H1 (cell line): Measurements from ENCODE around the gene NECTIN1. TPM values are rescaled to one million over a fixed set of nuclear protein-coding genes. Genes with fewer than 3 reads are reported as not detected.

Experiments
- CTCF ChIA-PET: fragments of 300-600 bp; sonication (Branson Sonifier 250); formaldehyde crosslinking; loops from one replicate; lab custom pipeline; 2021; ENCODE audit not compliant: partially characterized antibody; lab: Charles Lee
- POLR2A ChIA-PET: fragments of 300-600 bp; sonication (Branson Sonifier 250); formaldehyde crosslinking; loops from one replicate; lab custom pipeline; 2021; ENCODE audit warnings: inconsistent platforms; ENCODE audit not compliant: partially characterized antibody; lab: Charles Lee
- DNase-seq, 2 experiments: peaks; one replicate each; pipeline versions ENCODE4 v3.0.0 to v3.0.0-alpha.2; 2010 to 2022; ENCODE audit warnings: low spot score in 2 of 2, low read depth in 1 of 2, mixed read lengths in 1 of 2
- FAIRE-seq: peaks from 2 replicates; lab custom pipeline; 2011; peaks lifted over from hg19 to GRCh38; lab: Jason Lieb, UNC
- H2AFZ ChIP-seq: 2 replicates; pipeline ENCODE4 v1.8.1; 2012; ENCODE audit warnings: low read length, inconsistent platforms
- H2AK5ac ChIP-seq: 2 replicates; pipeline ENCODE4 v1.6.1; 2013; ENCODE audit warnings: low read depth, low read length
- H2BK120ac ChIP-seq: replicated peaks from 2 replicates; pipeline ENCODE3; 2013; ENCODE audit warnings: low read depth, low read length, inconsistent platforms
- H2BK12ac ChIP-seq: 2 replicates; pipeline ENCODE4 v1.6.1; 2013; ENCODE audit warnings: low read depth, low read length
- H2BK15ac ChIP-seq: 2 replicates; pipeline ENCODE4 v1.6.1; 2013; ENCODE audit warnings: low read length
- H2BK20ac ChIP-seq: 2 replicates; pipeline ENCODE4 v1.6.1; 2013; ENCODE audit warnings: low read length
- H2BK5ac ChIP-seq: 2 replicates; pipeline ENCODE4 v1.6.1; 2013; ENCODE audit warnings: low read depth, low read length
- H3K14ac ChIP-seq: 2 replicates; pipeline ENCODE4 v1.6.1; 2013; ENCODE audit warnings: inconsistent platforms; ENCODE audit not compliant: insufficient read length
- H3K18ac ChIP-seq: 2 replicates; pipeline ENCODE4 v1.6.1; 2013; ENCODE audit warnings: low read length; ENCODE audit errors: extremely low read depth
- H3K23ac ChIP-seq: 2 replicates; pipeline ENCODE4 v1.6.1; 2013; ENCODE audit warnings: inconsistent platforms; ENCODE audit not compliant: insufficient read length
- H3K23me2 ChIP-seq: 2 replicates; pipeline ENCODE4 v1.6.1; 2013; ENCODE audit warnings: low read depth, low read length
- H3K27ac ChIP-seq: 2 replicates; pipeline ENCODE4 v1.6.1; 2011; ENCODE audit warnings: low read depth, low read length, inconsistent platforms
- H3K27me3 ChIP-seq, 4 experiments: replicated peaks in 1 of 4; 1 replicate in 1 of 4; 2 replicates in 3 of 4; pipeline versions ENCODE4 v1.6.1 to v1.8.1; 2011 to 2013; ENCODE audit warnings: low read length in 3 of 4, mild to moderate bottlenecking in 3 of 4, inconsistent platforms in 2 of 4, mixed read lengths in 2 of 4, moderate library complexity in 1 of 4; ENCODE audit not compliant: control insufficient read depth in 3 of 4, insufficient read depth in 3 of 4; ENCODE audit errors: extremely low read depth in 1 of 4
- H3K36me3 ChIP-seq, 4 experiments: 2 replicates each; pipeline versions ENCODE4 v1.6.1 to v1.8.1; 2011 to 2013; ENCODE audit warnings: mild to moderate bottlenecking in 4 of 4, low read length in 3 of 4, moderate library complexity in 2 of 4, control low read depth in 1 of 4, inconsistent platforms in 1 of 4; ENCODE audit not compliant: insufficient read depth in 4 of 4, control insufficient read depth in 2 of 4
- H3K4ac ChIP-seq: replicated peaks from 2 replicates; pipeline ENCODE3; 2013; ENCODE audit warnings: low read length, low read depth, mixed read lengths, inconsistent platforms; ENCODE audit not compliant: insufficient read length
- H3K4me1 ChIP-seq, 4 experiments: replicated peaks in 1 of 4; 1 replicate in 1 of 4; 2 replicates in 3 of 4; pipeline versions ENCODE4 v1.6.1 to v1.8.1; 2011 to 2013; ENCODE audit warnings: low read length in 3 of 4, inconsistent platforms in 2 of 4, mixed read lengths in 1 of 4; ENCODE audit not compliant: insufficient read depth in 4 of 4, control insufficient read depth in 3 of 4
- H3K4me2 ChIP-seq, 2 experiments: 2 replicates each; pipeline versions ENCODE4 v1.6.1 to v1.8.1; 2011 to 2013; ENCODE audit warnings: low read depth in 2 of 2, low read length in 2 of 2, control low read depth in 1 of 2, inconsistent platforms in 1 of 2, mild to moderate bottlenecking in 1 of 2; ENCODE audit not compliant: insufficient read depth in 1 of 2
- H3K4me3 ChIP-seq, 4 experiments: fragments of 200-600, 300-600 bp in 1 of 4; sonication (generic), shearing (Covaris generic), sonication (Bioruptor Twin) in 1 of 4; 2 replicates each; pipeline versions ENCODE4 v1.5.1 to v1.8.1; 2011 to 2016; ENCODE audit warnings: low read length in 4 of 4, low read depth in 3 of 4, control low read depth in 2 of 4, inconsistent platforms in 2 of 4, mild to moderate bottlenecking in 2 of 4, mixed read lengths in 1 of 4, moderate library complexity in 1 of 4; ENCODE audit not compliant: insufficient read depth in 2 of 4; ENCODE audit errors: extremely low read depth in 1 of 4
- H3K56ac ChIP-seq: replicated peaks from 2 replicates; pipeline ENCODE3; 2013; ENCODE audit warnings: low read depth, mild to moderate bottlenecking, mixed read lengths, low read length, inconsistent platforms; ENCODE audit not compliant: insufficient read length
- H3K79me1 ChIP-seq: 2 replicates; pipeline ENCODE4 v1.6.1; 2013; ENCODE audit warnings: low read depth, low read length, control low read depth
- H3K79me2 ChIP-seq, 2 experiments: 2 replicates each; pipeline versions ENCODE4 v1.6.1 to v1.8.1; 2012 to 2013; ENCODE audit warnings: low read length in 2 of 2, mild to moderate bottlenecking in 2 of 2, inconsistent platforms in 1 of 2; ENCODE audit not compliant: insufficient read depth in 2 of 2, control insufficient read depth in 1 of 2
- H3K9ac ChIP-seq, 4 experiments: replicated peaks in 1 of 4; 1 replicate in 1 of 4; 2 replicates in 3 of 4; pipeline versions ENCODE4 v1.6.1 to v1.8.1; 2011 to 2013; ENCODE audit warnings: low read depth in 3 of 4, low read length in 3 of 4, control low read depth in 2 of 4, mild to moderate bottlenecking in 2 of 4, moderate library complexity in 2 of 4, inconsistent platforms in 1 of 4; ENCODE audit errors: extremely low read depth in 1 of 4
- H3K9me3 ChIP-seq, 2 experiments: 2 replicates each; pipeline versions ENCODE4 v1.6.1 to v1.8.1; 2012 to 2013; ENCODE audit warnings: mild to moderate bottlenecking in 2 of 2, moderate library complexity in 2 of 2, control low read depth in 1 of 2, inconsistent platforms in 1 of 2, low read depth in 1 of 2, low read length in 1 of 2, mixed read lengths in 1 of 2; ENCODE audit not compliant: insufficient read depth in 2 of 2
- H4K20me1 ChIP-seq, 2 experiments: replicated peaks in 1 of 2; 2 replicates each; pipeline versions ENCODE3 to v1.8.1; 2011 to 2013; ENCODE audit warnings: inconsistent platforms in 2 of 2, low read length in 2 of 2, mild to moderate bottlenecking in 1 of 2; ENCODE audit not compliant: insufficient read depth in 2 of 2, control insufficient read depth in 1 of 2
- H4K5ac ChIP-seq: 2 replicates; pipeline ENCODE4 v1.6.1; 2013; ENCODE audit warnings: low read length, low read depth, mixed read lengths, inconsistent platforms; ENCODE audit not compliant: insufficient read length
- H4K8ac ChIP-seq: 2 replicates; pipeline ENCODE4 v1.8.0; 2013; ENCODE audit warnings: mild to moderate bottlenecking, moderate library complexity, low read length, inconsistent platforms; ENCODE audit not compliant: insufficient read depth; ENCODE audit errors: extremely low read depth
- H4K91ac ChIP-seq: replicated peaks from 2 replicates; pipeline ENCODE3; 2013; ENCODE audit warnings: low read length, mixed read lengths, inconsistent platforms; ENCODE audit not compliant: insufficient read length
- CREB1 ChIP-seq: IDR thresholded peaks from 2 replicates; pipeline ENCODE4 v1.6.1; 2012; ENCODE audit warnings: inconsistent platforms
- CTBP2 ChIP-seq: IDR thresholded peaks from 2 replicates; pipeline ENCODE4 v1.7.0; 2011; ENCODE audit warnings: borderline replicate concordance, mild to moderate bottlenecking, moderate library complexity, mixed read lengths, low read length; ENCODE audit not compliant: insufficient read depth, insufficient read length
- RAD21 ChIP-seq, 2 experiments: IDR thresholded peaks in 1 of 2; conservative IDR thresholded peaks in 1 of 2; 2 replicates each; pipeline ENCODE4 v1.6.1; 2011; ENCODE audit warnings: low read depth in 2 of 2, low read length in 2 of 2, improper control_type of control experiment in 1 of 2, inconsistent platforms in 1 of 2, mild to moderate bottlenecking in 1 of 2, moderate library complexity in 1 of 2
- SP4 ChIP-seq: IDR thresholded peaks from 2 replicates; pipeline ENCODE4 v1.6.1; 2012; ENCODE audit warnings: low read length, inconsistent platforms
- SUZ12 ChIP-seq: fragments of 200-600 bp; sonication (generic); IDR thresholded peaks from 2 replicates; pipeline ENCODE4 v1.6.1; 2012; ENCODE audit warnings: mild to moderate bottlenecking, inconsistent platforms, low read length, moderate library complexity, mixed read lengths
- WGBS, 2 experiments: shearing (Covaris generic) in 1 of 2; methylation state at CpG; one replicate each; pipeline versions ENCODE4 v1.1.6 to v1.1.7; 2013 to 2015; ENCODE audit warnings: low lambda C conversion rate in 2 of 2, mixed read lengths in 2 of 2, inconsistent platforms in 1 of 2, low coverage in 1 of 2, missing lambda C conversion rate in 1 of 2; ENCODE audit not compliant: insufficient replicate concordance in 2 of 2, insufficient coverage in 1 of 2, insufficient read length in 1 of 2; ENCODE audit errors: extremely low coverage in 1 of 2, missing lambda C conversion rate in 1 of 2; 5-methylcytosine and 5-hydroxymethylcytosine counted together
- polyA plus RNA-seq, 7 experiments: library from polyadenylated mRNA; depleted of rRNA in 3 of 7; stranded (reverse) in 5 of 7; unstranded in 2 of 7; fragments of >200 nt in 5 of 7; fragments of 200-250 nt in 2 of 7; gene quantifications; 1 replicate in 5 of 7; 2 replicates in 1 of 7; 4 replicates in 1 of 7; pipeline versions ENCODE4 v1.2.1 to v1.2.3, GENCODE V29; 2011 to 2013; ENCODE audit warnings: missing spikeins in 2 of 7, mixed read lengths in 2 of 7
- total RNA-seq: library from RNA; stranded (reverse); fragmentation: NEBNext Ultra II Directional; extraction: Animal tissue kit (Norgen Biotek cat#: 25700); gene quantifications from 2 replicates; pipeline ENCODE4 v1.2.1, GENCODE V29; 2021

Gene NECTIN1
- total and polyA plus RNA-seq, 2 of the 8 experiments (the other 6 are each of a cell fraction or from before 2014, with no cell fraction given), result 43.2 to 97.7 TPM

DNA sequence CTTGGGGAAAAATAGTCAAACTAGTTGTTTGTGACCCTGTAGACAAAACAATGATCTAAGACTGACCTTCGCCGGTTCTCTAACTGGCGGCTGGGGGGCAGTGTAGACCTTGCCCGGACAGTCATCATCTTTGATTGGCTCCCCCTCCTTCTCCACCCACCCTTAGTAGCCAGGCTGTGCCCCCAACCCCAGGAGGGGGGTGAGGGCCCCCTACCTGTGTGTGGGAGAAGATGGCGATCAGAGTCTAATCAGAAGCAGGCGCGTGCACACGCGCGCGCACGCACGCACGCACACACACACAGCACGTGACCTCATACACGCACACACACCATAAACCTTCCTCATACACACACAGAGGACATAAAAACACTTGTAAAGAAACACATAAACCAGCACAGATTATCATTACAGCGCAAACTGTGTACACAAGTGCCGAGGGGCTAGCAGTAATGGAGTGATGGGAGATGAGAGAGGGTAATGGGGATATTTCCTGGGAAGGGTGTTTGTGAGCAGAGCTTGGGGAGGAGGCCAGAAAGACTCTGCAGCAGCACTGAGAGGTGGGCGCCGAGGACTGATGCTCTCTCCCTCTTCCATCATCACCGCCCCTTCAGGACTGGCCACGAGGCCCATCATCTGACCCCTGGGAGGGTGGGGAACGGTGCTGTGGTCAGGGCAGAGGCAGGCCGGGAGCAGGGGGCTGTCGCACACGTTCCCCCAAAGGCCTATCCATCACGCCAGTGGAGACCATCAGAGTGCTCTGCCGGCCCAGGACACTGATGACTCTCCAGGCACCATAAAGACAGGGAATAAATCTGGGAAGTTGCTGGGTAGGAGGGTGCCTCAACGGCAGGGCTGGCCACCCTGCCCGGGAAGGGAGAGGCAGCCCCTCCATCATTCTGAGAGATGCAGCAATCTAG is 12.2 kb downstream of the NECTIN1 start:
- no peaks in the 10 kb centered on the region for H3K9me3 ChIP-seq
- TF ChIP-seq CTBP2 (no peak), SP4 (no peak), CREB1 (no peak), SUZ12 (no peak), RAD21 (IDR thresholded peaks at IDR 0.05 in 1 of 2, conservative IDR thresholded peaks at IDR 0.05 in 1 of 2; ENCODE audit: low read depth in 2 of 2, low read length in 2 of 2) (peak in 1 of 2 experiments; percentile 15; a peak in 1 of 4 replicates)
- TF ChIP-seq, all 59 proteins: peak for 1
- peaks cover 12 to 93% of the 10 kb centered on the region in 2 experiments; a peak in 3 of 4 replicates for H3K79me2 ChIP-seq
- WGBS, 2 experiments, result 92% methylated on average over 30 of the region's 30 CpGs; no CpG with 5 or more reads in 1 of the 2 experiments
- no peak overlapping the region for H4K91ac ChIP-seq
- no peak overlapping the region for H3K27ac ChIP-seq
- POLR2A ChIA-PET, result interaction anchor here (1.1 to 1.7 kb wide), 3 partner anchors 10 to 223 kb away, joined by 3 to 7 read pairs (median 3); no protein-coding TSS in a partner anchor
- no peak overlapping the region for H2AFZ ChIP-seq
- no peak overlapping the region for H2BK12ac ChIP-seq
- no peak overlapping the region for H3K4ac ChIP-seq
- DNase-seq (no peak), FAIRE-seq (no peak)
- H3K4me1 ChIP-seq, result peaks cover 10 to 56% (median 24%) of the 10 kb centered on the region in 4 experiments
- H3K23me2 ChIP-seq, result no peaks in the 10 kb centered on the region
- H3K27me3 ChIP-seq, result no peaks in the 10 kb centered on the region
- H2BK15ac ChIP-seq, result no peak overlapping the region
- 0 out of 2 replicates have a peak overlapping the region, but pooled peaks have one; percentile 65 for H2AK5ac ChIP-seq
- peaks cover 68 to 74% of the 10 kb centered on the region in 2 experiments for H4K20me1 ChIP-seq
- no peak overlapping the region for H2BK5ac ChIP-seq
- no peak overlapping the region for H3K9ac ChIP-seq
- H2BK20ac ChIP-seq, result no peak overlapping the region
- H3K79me1 ChIP-seq, result peaks cover 49% of the 10 kb centered on the region
- H2BK120ac ChIP-seq, result no peak overlapping the region
- CTCF ChIA-PET, result interaction anchor here (0.7 to 3.7 kb wide), 10 partner anchors 10 to 391 kb away, joined by 3 to 17 read pairs (median 4); no protein-coding TSS in a partner anchor
- 0 out of 2 replicates have a peak overlapping the region, but pooled peaks have one; percentile 6 for H4K8ac ChIP-seq
- H3K36me3 ChIP-seq, result peaks cover 0 to 5% (median 0%) of the 10 kb centered on the region in 4 experiments; a peak in 1 of 8 replicates
- no peak overlapping the region for H3K18ac ChIP-seq
- H3K23ac ChIP-seq, result no peak overlapping the region
- no peak overlapping the region for H3K14ac ChIP-seq
- no peak overlapping the region for H3K56ac ChIP-seq
- no peak overlapping the region for H3K4me2 ChIP-seq
- H4K5ac ChIP-seq, result no peak overlapping the region
- no peak overlapping the region for H3K4me3 ChIP-seq
